Muscle of leg (tissue), 11 donors: ENCODE results near the gene SMC1B. TPM values are rescaled to one million over a fixed set of nuclear protein-coding genes. Genes with fewer than 3 reads are reported as not detected.
A peak's percentile ranks its signal among the peaks of the same experiment; 100 is the strongest.

Experiments used
- DNase-seq: peaks from one replicate; pipeline ENCODE4 v3.0.0; 2013
- H3K27ac ChIP-seq: one replicate; pipeline ENCODE4 v1.5.1; 2013; ENCODE audit warnings: mild to moderate bottlenecking, low read length, control low read depth
- H3K27me3 ChIP-seq: one replicate; pipeline ENCODE4 v1.6.1; 2013; ENCODE audit warnings: low read length; ENCODE audit not compliant: control insufficient read depth, insufficient read depth
- H3K36me3 ChIP-seq: one replicate; pipeline ENCODE4 v1.6.1; 2013; ENCODE audit warnings: low read length; ENCODE audit not compliant: control insufficient read depth, insufficient read depth
- H3K4me1 ChIP-seq: one replicate; pipeline ENCODE4 v1.6.1; 2013; ENCODE audit warnings: low read length; ENCODE audit not compliant: control insufficient read depth, insufficient read depth
- H3K4me3 ChIP-seq: one replicate; pipeline ENCODE4 v1.5.1; 2013; ENCODE audit warnings: low read length, control low read depth
- H3K9me3 ChIP-seq: replicated peaks from 2 replicates; pipeline ENCODE4 v1.6.1; 2013; ENCODE audit warnings: low read depth, low read length; ENCODE audit not compliant: control insufficient read depth
- WGBS: methylation state at CpG from one replicate; pipeline ENCODE4 v1.1.5; 2013; ENCODE audit warnings: missing lambda C conversion rate; ENCODE audit not compliant: insufficient coverage; 5-methylcytosine and 5-hydroxymethylcytosine counted together
- polyA plus RNA-seq, 8 donors: library from polyadenylated mRNA; unstranded; fragments of 120-200 nt; gene quantifications; one replicate each; pipeline versions ENCODE4 v1.2.1 to v1.2.3, GENCODE V29; 2013; ENCODE audit warnings: inconsistent platforms in 1 of 8, low replicate concordance in 1 of 8; ENCODE audit not compliant: insufficient read length in 8 of 8, insufficient read depth in 1 of 8
- total RNA-seq: library from RNA; stranded (reverse); fragments of 120-200 nt; gene quantifications from one replicate; pipeline ENCODE4 v1.2.4, GENCODE V29; 2013

Gene SMC1B
- total and polyA plus RNA-seq, 9 donors, result 0.04 to 0.16 (median 0.08) TPM; not detected in 1

DNA sequence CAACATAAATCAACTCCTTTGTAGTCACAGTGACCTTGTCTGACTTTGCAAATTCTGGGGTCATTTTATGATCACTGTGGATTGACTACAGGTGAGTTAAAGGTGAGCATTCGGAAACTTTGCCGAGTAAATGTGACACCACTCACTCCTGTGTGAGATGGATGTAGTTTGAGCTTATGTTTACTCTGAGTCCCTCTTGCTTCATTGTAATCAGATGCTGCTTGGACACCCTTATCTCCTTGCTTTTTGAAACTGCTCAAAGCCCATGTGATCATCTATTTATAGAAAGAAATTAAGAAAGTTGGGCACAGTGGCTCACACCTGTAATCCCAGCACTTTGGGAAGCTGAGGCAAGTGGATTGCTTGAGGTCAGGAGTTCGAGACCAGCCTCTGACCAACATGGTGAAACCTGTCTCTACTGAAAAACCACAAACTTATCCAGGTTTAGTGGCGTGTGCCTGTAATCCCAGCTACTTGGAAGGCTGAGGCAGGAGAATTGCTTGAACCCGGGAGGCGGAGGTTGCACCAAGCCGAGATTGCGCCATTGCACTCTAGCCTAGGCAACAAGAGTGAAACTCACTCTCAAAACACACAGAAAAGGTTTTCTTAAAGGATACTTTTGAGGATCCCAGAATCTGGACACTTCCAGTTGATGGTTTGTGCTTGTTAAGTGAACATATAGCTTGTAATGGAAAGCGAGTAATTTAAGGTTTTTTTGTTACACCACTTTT, 96.4 kb downstream of the SMC1B start:
- no peak for DNase-seq
- Histone ChIP-seq H3K9me3 (no peaks in the 10 kb centered on the region), H3K4me3 (no peak overlapping the region), H3K4me1 (peaks cover 25% of the 10 kb centered on the region), H3K36me3 (peaks cover 2% of the 10 kb centered on the region), H3K27me3 (no peaks in the 10 kb centered on the region), H3K27ac (no peak overlapping the region)
- WGBS, result 93% methylated on average over 6 of the region's 9 CpGs

DNA sequence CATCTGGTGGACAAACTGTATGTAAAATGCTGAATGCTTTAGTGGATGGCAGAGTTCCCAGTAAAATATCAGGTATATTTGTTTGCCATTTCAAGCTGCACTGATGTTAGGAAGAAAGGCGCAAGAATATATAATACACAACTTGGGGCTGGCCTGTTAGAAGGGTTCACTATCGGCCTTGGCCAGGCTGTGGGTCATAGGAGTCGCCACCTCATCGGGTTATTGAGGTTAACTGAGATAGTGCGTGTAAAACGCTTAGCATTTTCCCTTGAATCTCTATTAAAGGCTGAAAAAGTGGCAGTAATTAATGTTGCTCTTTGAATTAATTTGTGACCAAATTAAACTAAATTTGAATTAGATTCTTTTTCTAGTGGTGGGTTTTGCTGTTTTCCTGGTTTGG, 98.6 kb downstream of the SMC1B start:
- H3K27me3 ChIP-seq, result no peaks in the 10 kb centered on the region
- no peak overlapping the region for H3K27ac ChIP-seq
- no peaks in the 10 kb centered on the region for H3K9me3 ChIP-seq
- no peak overlapping the region for H3K4me3 ChIP-seq
- no peak for DNase-seq
- no CpG with 5 or more reads among the region's 6 CpGs for WGBS
- peaks cover 34% of the 10 kb centered on the region for H3K4me1 ChIP-seq
- peaks cover 5% of the 10 kb centered on the region for H3K36me3 ChIP-seq

DNA sequence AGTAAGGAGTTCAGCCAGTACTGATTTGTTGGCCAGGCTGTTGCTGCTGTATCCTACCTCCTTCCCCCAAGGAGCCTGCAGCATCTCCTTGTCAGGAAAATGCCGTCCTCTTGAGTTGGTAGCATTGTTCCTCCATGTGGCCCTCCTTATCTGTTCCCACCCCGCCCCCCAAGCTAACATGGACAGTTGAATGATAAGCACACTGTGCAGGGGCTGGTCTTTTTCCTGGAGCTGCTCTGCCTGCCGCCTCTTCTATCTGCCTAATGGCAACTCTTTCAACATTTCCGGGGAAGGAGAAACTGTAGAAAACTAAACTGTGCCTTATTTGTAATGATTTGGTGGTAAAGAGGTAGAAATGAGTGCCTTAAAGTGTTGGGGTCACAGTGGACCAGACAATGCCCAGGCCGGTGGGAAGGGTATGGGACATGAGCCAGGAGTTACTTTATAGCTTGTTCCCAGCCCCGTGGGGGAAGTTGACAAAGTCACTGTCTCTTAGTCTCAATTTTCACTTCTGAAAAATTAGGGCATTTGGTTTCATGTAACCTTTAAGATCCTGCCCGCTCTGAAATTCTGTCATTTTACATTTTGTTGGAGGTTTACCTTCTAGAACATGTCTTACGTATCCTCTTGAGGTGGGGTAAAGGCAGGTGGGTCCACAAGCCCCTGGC, 99.2 kb downstream of the SMC1B start:
- Histone ChIP-seq H3K27me3 (no peaks in the 10 kb centered on the region), H3K9me3 (no peaks in the 10 kb centered on the region), H3K36me3 (peaks cover 5% of the 10 kb centered on the region), H3K4me1 (peaks cover 32% of the 10 kb centered on the region), H3K27ac (no peak overlapping the region), H3K4me3 (no peak overlapping the region)
- DNase-seq, result no peak
- 75% methylated on average over 6 of the region's 8 CpGs for WGBS

DNA sequence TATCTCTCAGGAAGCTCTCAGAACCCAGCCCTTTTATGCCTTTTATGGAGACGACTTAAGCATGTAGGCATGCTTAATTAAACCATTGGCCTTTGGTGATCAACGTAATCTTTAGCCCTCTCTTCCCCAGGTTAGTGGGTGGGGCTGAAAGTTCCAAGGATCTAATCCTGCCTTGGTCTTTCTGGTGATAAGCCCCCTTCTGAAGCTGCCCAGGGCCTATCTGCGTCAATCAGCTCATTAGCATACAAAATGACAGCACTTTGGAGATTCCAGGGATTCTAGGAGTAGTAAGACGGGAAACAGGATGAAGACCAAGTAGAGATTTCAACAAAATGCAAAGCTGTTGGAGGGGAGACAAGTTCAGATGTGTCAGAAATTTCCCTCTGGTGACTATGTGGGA, 100.5 kb downstream of the SMC1B start:
- H3K4me3 ChIP-seq, result no peak overlapping the region
- no peak for DNase-seq
- H3K27ac ChIP-seq, result no peak overlapping the region
- H3K9me3 ChIP-seq, result no peaks in the 10 kb centered on the region
- H3K4me1 ChIP-seq, result peaks cover 29% of the 10 kb centered on the region
- 100% methylated on average over 1 of the region's 4 CpGs for WGBS
- no peaks in the 10 kb centered on the region for H3K27me3 ChIP-seq
- H3K36me3 ChIP-seq, result peaks cover 5% of the 10 kb centered on the region

DNA sequence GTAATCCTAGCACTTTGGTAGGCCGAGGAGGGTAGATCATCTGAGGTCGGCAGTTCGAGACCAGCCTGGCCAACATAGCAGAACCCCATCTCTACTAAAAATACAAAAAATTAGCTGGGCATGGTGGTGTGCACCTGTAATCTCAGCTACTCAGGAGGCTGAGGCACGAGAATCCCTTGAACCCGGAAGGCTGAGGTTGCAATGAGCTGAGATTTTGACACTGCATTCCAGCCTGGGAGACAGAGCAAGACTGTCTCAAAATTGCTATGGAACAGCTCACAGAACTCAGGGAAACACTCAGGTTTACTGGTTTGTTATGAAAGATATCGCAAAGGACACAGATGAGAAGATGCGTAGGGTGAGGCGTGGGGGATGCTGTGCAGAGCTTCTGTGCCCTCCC, 101.0 kb downstream of the SMC1B start:
- Histone ChIP-seq H3K27me3 (no peaks in the 10 kb centered on the region), H3K4me1 (peaks cover 24% of the 10 kb centered on the region), H3K27ac (no peak overlapping the region), H3K4me3 (no peak overlapping the region), H3K36me3 (peaks cover 5% of the 10 kb centered on the region), H3K9me3 (no peaks in the 10 kb centered on the region)
- no peak for DNase-seq
- WGBS, result 86% methylated on average over 5 of the region's 8 CpGs

DNA sequence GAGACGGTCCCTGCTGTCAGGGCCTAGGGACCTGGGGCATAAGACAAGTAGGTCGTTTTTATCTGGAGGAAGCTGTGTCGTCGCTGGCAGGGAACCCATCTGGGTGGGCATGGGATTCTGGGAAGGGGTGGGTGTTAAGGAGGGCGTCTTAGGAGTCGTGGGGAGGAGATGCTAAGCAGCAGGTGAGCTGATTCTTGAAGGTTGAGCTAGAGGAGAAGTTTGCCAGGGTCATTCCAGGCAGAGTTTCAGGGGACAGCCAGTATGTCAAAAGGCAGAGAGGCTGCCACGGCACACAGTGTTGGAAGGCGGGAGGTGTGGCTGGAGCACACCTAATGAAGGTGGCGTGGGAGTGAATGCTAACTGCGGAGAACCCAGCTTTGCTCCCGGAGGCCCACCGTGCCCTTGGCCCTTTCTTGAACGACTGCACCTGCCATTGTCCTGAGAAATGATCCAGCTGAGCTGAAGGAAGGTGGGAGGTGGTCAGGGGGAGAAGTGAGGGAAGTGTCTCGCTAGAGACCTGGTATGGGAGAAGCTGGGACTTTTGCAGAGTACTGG, 102.3 kb downstream of the SMC1B start:
- H3K9me3 ChIP-seq, result no peaks in the 10 kb centered on the region
- H3K4me1 ChIP-seq, result peaks cover 23% of the 10 kb centered on the region
- peak overlapping the region; percentile 68 for H3K4me3 ChIP-seq
- DNase-seq, result no peak
- peaks cover 5% of the 10 kb centered on the region for H3K36me3 ChIP-seq
- peaks cover 2% of the 10 kb centered on the region for H3K27me3 ChIP-seq
- WGBS, result 47% methylated on average over 14 of the region's 14 CpGs
- no peak overlapping the region for H3K27ac ChIP-seq

DNA sequence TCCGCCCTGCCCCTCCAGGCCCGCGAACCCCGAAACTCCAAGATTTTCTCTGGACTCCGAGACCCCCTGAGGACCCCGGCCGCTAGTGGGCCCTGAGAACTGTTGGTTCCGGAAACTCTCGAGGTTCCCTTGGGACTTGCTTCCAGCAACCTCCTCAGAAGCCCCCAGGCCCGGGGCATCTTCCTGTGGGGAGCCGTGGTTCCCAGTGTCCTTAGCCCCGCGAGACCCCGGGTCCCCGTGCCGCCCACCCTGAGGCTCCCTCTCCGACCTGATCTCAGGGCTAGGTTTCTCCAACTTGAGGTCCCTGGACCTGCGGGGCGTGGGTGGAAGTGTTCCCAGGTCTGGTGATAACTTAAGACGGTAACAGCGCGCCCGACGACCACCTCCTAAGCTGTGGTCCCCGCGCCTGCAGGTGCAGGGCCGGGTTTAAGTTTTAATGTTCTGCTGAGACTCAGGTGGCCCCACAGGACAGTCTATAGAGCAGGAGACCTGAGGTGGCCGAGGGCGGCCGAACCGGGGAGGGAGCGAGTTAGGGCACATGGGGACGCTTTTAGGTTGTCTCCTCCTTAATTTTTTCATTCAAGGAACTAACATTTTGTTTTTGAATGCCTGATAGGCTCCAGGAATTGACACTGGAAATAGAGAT, 102.9 kb downstream of the SMC1B start:
- Histone ChIP-seq H3K4me3 (peak overlapping the region; percentile 68), H3K36me3 (peaks cover 5% of the 10 kb centered on the region), H3K9me3 (no peaks in the 10 kb centered on the region), H3K27me3 (peaks cover 2% of the 10 kb centered on the region), H3K4me1 (peaks cover 23% of the 10 kb centered on the region), H3K27ac (no peak overlapping the region)
- WGBS, result 2% methylated on average over 26 of the region's 33 CpGs
- DNase-seq, result peak; percentile 52

DNA sequence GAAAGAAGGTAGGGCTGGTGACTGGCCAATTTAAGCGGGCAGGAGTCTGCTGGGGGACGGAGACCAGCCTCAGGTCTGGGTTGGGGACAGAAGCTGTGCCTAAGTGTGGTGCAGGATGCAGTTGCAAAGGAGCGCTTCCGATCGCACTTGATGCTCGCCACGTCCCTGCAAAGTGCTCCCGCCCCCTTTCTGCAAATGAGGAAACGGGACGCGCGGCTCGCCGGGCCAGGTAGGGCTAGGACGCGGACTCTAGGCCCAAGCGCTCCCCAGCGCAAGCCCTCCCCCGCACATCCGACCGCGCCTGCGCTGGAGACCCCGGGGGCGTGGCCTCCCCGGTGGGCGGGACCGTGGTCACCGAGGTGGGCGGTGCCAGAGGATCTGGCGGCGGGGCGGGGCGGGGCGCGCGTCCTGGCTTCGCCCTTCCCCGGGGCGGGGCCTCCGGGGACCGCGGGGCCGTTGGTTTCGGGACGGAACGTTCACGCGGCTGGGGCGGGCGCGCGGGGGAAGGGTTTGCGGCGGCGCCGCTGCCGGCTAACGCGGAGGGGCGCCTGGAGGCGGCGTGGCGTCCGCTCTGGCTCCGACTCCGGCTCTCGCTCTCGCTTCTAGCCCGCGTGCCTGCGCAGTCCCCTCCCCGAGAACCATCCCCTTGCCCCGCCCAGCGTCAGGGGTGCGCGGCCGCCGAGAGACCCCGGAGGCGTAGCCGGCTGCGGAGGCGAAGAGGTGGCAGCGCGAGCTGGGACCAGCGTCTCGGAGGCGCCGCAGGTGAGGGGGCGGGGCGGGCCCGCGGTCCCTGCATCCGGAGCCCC, 103.8 kb downstream of the SMC1B start, which contains the start of gene FAM118A:
Gene FAM118A (plus strand): TSS at position 513 of the 806 bp plus-strand sequence. CDS start 12,446 bp downstream, outside the sequence.
- peaks cover 23% of the 10 kb centered on the region for H3K4me1 ChIP-seq
- peak within 1 kb of the TSS; percentile 86 for H3K27ac ChIP-seq
- peak within 1 kb of the TSS; percentile 68 for H3K4me3 ChIP-seq
- peak; percentile 97 for DNase-seq
- WGBS, result under 1% methylated on average over 95 of the region's 95 CpGs
- H3K36me3 ChIP-seq, result peaks cover 5% of the 10 kb centered on the region
- H3K27me3 ChIP-seq, result peaks cover 2% of the 10 kb centered on the region
- H3K9me3 ChIP-seq, result no peaks in the 10 kb centered on the region

DNA sequence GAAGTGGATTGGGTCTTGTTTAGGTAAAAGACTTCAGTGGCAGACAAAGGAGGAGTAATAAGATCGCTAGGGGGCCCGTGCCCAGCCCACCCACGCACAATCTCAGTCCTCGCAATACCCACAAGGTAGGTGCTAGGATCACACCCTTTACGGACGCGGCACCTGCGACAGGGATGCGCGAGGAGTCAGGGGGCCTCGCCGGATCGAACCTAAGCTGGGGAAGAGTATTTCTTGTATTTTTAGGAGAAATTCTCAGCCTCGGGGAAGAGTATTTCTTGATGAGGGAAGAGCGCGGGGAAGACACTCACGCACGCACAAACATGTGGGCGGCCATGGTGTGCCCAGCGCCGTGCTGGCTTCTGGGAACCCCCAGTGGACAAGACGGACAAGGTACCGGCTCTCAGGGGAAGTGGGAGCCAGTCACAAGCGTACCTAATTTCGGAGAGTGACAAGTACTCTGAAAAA, 104.4 kb downstream of the SMC1B start:
- DNase-seq, result no peak
- Histone ChIP-seq H3K9me3 (no peaks in the 10 kb centered on the region), H3K27me3 (peaks cover 2% of the 10 kb centered on the region), H3K4me1 (peaks cover 23% of the 10 kb centered on the region), H3K4me3 (peak overlapping the region; percentile 66), H3K27ac (peak overlapping the region; percentile 86), H3K36me3 (peaks cover 5% of the 10 kb centered on the region)
- WGBS, result 38% methylated on average over 23 of the region's 25 CpGs
